Femur (tissue), 1 donor: ENCODE measurements around the gene EMID1.

Experiments used
- DNase-seq: peaks from one replicate; pipeline ENCODE4 v3.0.0-alpha.2; 2017

Gene EMID1

DNA sequence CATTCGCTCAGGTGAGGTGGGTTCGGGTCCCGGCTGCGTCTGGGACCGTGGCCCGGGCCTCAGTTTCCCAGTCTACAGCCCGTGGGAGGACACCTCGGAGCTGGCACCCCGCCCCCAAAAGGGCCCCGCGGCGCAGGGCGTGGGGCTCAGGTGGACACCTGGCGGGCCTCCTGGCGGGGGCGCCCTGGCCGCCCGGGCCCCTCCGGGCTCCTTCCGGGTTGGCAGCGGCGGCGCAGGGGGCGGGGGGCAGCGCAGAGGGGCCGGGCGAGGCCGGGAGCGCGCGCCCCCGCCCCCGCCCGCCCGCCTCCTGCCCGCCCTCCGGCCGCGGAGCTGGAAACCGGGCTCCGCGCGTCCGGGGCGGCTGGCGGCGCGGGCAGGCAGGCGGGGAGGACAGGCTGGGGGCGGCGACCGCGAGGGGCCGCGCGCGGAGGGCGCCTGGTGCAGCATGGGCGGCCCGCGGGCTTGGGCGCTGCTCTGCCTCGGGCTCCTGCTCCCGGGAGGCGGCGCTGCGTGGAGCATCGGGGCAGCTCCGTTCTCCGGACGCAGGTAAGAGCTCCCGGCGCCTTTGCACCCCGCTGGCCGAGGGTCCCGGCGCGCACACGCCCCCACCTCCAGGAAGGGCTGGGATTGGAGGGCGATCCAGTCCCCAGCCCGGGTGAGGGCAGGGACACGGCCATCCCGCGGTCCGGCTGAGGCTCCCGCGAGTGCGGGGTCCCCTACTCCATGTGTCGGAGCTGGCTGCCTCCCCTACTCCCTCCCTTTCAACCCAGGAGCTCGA, at the start of gene EMID1:
Gene EMID1 (plus strand): TSS at position 303 of the 778 bp plus-strand sequence. CDS start 143 bp downstream, at position 446.
- DNase-seq = peak; percentile 58

DNA sequence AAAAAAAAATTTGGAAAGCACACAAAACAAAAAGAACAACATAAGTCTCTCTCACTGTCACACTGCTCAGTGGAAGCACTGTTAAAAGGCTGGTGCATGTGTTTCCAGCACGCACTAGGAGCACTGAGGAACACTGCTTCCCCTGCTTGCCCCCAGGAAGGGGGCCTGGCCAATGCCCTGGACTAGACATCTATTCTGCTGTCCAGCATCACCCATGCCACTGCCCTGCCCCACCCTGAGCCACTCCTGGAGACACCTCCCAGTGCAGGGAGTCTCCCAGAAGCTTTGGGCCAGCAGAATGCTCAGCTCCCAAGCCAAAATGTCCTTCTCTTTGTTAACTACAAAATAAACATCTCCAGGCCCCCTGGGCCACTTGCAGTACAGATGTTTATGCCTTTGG, 49.7 kb upstream of the EMID1 start:
- no peak for DNase-seq

DNA sequence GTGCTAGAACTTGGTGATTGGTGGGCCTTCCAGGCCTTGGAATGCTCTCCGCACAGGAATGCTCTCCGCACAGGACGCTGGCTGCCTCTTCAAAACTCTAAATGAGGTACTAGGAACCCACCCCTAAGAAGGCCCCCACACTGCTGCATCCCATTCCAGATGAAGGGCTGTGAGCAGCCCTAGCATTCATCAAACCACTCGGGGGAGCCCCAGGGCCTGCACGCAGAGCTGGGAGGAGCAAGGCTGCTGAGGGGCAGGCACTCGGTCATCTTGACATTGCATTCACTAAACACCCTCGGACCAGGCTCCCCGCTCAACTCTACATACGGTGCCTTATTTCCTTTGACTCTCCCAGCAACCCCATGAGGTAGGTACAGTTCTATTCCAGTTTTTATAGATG, 49.2 kb upstream of the EMID1 start:
- peak; percentile 47 for DNase-seq

DNA sequence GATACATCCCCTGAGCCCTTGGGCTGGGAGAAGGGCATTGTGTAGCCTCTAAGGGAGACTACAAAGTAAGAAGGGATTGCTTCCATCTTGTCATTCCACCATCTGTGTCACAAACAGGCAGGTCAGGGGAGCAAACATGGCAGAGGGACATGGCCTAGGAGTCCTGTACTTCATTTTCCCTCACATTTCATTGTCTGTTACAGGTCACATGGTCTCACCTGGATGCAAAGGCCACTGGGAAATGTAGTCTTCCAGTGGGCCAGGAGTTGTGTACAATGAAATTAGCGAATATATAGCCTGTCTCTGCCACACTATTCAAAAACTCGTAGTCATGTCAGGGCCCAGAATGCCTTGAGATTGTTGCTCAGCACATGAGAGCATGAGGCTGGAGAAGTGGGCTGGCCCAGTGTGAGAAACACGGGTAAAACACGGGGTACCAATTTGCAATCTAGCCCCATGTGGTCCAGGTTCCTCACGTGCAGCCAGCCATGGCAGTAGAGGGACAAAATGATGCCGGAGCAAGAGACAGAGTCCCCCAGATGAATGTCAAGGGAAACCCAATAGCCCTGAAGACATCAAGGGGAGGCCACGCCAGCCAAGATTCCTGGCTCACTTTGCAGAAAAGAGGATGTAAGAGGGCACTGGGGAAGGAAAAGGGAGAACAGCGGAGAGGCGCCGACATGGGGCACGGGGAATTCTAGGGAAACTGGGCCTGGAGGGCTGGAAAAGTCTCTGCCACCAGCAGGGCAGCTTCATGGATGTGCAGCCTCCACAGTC, 47.7 kb upstream of the EMID1 start:
- no peak for DNase-seq

DNA sequence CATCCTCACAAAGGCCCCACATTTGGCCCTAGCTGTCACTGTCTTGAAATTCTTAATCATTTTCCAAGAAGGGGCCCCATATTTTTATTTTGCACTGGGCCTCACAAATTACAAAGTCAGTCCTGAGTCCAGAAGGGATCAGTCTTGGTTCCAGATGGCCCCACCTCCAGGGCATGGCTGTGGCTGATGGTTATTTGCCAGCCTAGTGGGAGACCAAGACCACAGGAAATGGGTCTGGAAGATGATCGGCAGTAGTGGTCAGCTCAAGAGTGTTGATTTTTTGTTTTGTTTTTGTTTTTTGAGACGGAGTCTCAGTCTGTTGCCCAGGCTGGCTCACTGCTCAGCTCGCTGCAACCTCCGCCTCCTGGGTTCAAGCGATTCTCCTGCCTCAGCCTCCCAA, 47.1 kb upstream of the EMID1 start:
- no peak for DNase-seq

DNA sequence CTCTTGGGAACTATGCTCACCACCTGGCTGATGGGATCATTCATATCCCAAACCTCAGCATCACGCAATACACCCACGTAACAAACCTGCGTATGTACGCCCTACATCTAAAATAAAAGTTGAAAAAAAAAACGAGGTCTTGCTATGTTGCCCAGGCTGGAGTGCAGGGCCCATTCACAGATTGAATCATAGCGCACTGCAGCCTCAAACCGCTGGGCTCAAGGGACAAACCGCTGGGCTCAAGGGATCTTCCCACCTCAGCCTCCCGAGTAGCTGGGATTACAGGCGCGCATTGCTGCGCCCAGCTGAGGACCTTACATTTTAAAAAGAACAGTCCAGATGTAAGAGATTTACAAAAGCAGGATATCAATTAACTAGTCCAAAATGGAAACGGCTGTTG, 41.9 kb upstream of the EMID1 start:
- no peak for DNase-seq

DNA sequence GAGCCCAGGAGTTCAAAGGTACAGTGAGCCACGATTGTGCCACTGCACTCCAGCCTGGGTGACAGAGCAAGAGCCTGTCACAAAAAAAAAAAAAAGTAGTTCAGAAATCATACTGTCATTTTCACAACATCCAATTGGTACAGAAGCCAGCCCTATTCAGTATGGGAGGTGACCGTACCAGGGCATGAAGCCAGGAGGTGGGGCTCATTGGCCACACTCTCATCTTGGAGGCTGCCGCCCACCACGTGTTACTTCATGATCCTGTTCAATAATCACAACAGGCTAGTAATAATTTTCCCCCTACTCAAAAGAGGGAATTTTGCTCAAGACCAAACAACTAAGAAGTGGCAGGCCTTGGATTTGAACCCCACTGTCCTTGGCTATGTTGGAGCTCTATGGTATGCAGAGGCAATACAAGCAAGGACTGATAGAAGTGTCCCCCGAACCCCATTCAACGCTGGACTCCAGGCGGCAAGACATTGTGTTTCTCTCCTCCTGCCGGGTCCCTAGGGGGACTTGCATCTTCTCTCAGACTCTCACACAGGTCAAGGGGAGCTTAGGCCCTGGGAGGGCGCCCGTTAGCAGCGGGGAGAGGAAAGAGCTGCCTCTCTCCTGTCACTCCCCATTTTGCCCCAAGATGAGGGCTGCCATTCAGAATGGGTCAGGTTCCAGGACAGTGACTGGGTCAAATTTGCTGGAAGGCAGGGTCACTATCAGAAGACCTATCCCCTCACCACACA, 40.2 kb upstream of the EMID1 start:
- DNase-seq = no peak

DNA sequence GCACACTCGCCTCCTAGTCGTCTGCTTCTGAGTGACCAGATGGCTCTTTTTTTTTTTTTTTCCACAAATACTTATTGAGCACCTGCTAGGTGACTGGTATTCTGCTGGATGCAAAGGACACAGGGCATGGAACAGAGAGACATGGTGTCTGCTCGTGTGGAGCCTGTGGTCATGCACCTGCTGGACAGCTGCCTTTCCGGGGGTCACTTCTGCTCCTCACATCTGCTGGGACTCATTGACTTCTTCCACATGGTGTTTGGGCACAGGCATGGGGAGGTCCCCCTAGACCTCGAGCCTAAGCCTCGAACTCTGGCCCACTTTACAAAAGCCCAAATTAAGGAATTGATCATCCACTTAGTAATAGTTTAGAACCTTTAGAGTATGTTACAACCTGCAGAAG, 39.5 kb upstream of the EMID1 start:
- no peak for DNase-seq

DNA sequence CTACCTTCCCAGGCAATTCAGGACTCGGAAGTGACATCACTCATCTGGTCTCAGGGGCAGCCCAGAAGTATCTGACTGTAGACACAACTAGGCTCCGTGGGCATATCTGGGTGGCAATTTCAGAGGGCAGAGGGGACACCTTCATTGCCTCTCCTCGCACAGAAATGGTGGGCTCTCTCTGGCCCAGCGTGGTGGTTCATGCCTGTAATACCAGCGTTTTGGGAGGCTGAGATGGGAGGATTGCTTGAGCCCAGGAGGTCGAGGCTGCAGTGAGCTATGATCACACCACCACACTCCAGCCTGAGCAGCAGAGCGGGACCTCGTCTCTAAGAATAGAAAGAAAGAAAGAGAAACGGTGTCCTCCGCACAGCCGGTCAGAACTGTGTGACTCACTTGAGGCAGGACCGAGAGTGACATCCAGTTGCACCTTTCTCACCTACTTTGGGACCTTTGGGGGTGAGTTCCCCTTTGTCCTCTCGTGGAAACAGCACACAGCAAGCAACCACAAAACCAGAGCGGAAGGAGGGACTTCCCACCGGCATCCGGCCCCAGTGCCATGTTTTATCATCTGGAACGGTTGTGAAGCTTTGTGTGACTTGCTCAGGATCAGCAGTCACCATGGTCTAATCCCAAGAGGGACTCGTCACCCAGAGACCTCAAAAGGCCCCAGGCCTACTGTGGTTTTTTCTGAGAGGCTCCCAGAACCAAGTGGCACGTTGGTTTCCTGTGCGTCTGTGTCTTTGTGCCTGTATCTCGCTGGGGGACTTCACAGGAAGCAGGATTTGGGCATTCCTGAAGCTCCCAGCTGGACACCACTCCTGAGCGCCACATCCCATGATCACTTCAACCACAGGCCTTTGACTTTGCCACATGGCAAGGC, 38.4 kb upstream of the EMID1 start:
- DNase-seq = peak; percentile 53

DNA sequence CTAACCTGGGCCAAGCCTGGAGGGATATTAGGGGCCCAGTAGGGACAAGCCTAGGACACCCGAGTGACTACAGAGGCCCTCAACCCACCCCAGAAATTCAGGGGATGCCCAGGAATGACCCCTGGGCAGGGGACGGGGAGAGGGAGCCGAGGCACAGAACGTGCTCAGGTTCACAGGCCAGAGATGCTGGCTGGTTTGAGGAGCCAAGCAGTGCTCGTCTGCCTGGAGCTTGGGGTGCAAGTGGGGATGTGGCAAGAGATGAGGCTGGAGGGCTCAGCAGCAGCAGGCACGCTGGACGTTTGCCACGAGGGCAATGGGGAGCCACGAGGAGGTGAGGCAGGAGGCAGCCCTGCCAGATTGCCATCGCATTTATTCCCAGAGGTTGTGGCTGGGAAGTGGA, 34.0 kb upstream of the EMID1 start:
- no peak for DNase-seq

DNA sequence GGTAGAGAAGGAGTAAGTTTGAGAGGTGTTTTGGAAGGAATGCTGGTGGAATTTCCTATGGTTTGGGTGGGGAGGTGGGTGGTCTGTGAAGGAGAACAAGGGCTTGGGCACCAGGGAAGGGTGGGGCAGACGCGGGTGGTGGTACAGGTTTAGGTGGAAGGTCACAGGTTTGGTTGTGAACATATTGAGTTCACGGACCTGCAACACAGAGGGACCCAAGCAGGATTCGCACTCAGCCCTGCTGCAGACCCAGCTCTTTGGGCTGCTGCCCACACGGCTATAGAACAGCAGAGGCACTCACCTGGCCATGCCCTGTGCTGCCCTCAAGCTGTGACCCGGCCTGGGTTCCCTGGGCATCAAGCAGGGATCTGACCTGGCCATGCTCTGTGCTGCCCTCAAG, 33.5 kb upstream of the EMID1 start:
- DNase-seq = no peak

DNA sequence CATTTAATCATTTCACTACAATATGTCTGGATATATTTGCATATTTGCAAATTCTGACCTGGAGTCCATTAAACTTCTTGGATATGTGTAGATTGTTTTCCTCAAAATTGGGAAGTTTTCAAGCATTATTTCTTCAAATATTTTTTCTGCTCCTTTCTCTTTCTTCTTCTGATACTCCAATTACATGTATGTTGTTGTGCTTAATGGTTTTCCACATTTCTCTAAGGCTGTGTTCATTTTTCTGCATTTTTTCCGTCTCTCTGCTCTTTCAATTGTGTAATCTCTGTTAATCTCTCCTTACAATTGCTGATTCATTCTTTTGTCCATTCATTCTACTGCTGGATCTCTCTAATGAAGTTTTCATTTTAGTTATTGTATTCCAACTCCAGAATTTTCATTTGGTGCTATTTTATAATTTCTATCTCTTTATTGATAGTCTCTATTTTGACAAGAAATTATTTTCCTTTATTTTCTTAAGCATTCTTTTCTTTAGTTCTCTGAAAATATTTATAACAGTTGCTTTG, 30.3 kb upstream of the EMID1 start:
- DNase-seq = no peak

DNA sequence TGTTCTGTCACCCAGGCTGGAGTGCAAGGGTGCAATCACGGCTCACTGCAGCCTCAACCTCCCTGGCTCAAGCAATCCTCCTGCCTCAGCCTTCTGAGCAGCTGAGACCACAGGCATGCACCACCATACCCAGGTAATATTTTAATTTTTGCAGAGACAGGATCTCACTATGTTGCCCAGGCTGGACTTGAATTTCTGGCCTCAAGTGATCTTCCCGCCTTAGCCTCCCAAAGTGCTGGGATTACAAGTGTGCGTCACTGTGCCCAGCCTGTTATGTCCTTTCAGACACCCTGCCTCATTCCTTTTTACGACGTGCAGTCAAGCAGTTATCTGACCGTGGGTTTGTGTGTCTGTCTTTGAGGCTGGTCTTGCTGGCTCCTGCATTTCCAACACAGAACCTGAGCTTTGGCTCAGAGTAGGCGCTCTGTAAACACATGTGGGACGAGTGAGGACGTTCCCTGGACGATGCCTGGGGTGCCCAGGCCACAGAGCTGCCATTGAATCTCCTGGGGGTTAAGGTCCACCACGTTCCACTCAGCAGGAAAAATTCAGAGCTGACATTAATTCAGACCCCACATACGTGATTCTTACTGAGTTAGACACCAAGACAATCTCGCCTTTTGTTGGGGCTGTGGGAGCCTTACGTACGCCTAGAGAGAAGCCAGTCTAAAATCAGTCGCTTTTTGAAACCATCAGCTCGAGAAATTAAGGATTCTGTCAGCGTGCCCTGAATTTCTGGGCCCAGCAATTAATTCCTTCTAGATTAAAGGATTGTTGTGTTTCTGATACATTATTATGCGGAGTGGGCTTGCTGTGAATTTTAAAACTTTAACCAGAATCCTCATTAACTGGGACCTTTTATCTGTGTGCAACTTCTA, 21.5 kb upstream of the EMID1 start:
- no peak for DNase-seq

DNA sequence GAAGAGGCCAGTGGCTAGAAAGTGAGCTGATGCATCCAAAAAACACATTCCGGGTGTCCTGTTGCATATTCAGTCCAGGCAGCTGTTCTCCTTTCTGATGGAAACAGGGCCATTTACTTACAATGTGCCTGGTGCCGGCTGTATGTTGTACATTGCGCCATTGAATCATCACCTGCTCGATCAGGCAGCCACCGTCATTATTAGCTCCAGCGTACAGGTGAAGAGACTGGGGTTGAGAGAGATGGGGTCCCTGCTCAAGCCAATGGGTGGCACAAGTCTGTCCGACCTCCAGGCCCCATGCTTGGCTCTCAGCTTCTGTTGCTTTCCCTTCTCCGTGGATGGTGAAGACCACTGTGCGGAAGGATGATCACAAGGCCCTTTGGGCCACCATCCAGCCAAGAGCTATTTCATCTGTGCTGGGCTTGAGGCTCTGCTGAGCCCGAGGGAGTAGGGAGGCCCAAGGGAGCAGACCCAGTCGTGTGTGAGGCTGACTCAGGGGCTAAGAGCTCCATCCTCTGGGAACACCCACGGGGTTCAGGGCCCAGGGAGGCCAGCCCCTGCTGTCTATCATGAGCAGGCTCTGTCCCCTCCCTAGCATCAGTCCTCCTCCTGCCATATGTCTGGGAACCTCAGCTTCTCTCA, 20.7 kb upstream of the EMID1 start:
- no peak for DNase-seq

DNA sequence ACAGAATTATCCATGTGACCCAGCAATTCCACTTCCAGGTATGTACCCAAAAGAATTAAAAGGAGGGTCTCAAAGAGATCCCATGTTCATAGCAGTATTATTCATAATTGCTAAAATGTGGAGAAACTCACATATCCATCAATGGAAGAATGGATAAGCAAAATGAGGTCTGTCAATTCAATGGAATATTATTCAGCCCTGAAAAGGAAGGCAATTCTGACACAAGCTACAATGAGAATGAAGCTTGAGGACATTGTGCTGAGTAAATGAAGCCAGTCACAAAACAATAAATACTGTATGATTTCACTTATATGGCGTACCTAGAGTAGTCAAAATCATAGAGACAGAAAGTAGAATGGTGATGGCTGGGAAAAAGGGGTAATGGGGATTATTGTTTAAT, 19.4 kb upstream of the EMID1 start:
- DNase-seq = no peak

DNA sequence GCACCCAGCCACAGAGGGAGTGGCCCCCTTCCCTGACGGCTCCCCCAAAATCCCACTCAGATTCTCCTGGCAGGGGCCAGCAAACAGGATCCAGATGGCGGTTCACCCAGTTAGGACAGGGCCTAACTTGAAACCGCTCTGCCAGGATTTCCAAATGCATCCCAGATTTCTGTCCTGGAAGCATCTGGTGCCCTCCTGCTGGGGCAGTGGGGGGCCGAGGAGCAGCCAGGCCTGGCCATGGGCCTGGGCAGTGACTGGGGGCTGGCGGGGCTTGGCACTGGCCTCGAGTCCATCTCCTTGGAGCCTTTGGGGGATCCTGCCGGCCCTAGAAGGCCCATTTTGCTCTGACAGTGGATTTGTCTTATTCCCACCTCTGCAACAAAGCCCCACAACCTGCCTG, 17.9 kb upstream of the EMID1 start:
- DNase-seq = no peak

DNA sequence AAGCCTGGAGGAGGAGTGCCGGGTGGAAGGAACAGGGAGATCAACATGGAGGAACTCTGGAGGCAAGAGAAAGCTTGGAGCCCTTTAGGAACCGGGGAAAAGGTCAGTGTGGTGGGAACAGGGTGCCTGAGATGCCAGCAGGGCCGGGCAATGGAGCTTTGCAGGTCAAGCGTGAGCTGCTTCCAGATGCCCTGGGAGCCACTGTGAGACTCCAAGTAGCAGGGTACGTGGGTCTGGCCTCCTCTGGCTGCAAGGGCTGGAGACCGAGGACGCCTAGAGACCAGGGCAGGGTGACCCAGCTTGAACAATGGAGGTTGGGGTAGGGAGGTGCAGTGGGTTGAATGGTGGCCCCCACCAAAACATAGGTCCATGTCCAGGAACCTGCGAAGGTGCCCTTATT, 15.6 kb upstream of the EMID1 start:
- DNase-seq = no peak

DNA sequence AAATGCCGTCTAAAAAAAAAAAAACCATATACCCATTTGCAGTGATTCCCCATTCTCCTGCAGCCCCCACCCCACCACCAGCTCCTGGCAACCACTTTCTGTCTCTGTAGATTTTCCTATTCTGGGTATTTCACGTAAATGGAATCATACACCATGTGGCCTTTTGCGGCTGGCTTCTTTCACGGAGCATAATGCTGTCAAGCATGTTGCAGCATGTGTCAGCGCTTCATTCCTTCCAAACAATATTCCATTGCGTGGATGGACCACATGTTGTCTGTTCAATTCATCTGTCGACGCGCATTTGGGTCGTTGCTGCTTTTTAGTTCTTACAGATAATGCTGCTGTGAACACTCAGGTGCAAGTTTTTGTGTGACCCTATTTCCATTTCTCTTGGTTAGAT, 14.8 kb upstream of the EMID1 start:
- DNase-seq = no peak

DNA sequence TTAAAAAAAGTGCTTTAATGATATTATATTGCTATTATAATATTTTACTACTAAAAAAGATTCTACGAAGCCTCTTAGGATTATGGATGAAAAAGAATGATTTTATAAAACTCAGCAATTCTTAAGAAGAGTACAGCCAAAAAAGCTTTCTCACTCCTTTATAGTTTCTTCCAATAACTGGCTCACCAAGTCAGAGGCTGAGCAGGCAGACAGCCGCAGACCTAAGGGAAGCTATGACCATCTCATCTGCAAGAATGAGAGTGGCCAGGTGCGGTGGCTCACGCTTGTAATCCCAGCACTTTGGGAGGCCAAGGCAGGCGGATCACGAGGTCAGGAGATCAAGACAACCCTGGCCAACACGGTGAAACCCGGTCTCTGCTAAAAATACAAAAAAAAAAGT, 12.7 kb upstream of the EMID1 start:
- DNase-seq = no peak

DNA sequence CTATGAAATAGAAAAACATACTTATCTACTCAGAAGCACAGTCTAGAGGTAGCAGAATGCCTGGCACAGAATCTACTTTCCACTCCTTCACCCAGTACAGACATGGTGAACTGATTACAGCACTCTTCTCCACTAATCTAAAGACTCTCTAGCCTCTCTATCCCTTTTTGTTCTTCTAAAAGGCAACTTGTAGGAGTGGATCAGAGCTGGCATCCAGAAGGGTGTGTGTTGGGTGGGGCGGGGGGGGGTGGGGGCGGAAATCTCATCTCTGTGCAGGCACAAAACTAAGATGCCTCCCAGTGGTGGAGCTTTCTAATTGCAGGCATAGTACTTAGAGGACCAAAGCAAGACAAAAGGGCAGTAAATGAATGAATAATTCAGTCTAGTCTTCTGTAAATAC, 11.5 kb upstream of the EMID1 start:
- no peak for DNase-seq
